ENCODE measurements around the gene EIF5A.
A peak's percentile ranks its signal among the peaks of the same experiment; 100 is the strongest.
"Not testable (repeated sequence)": the region's sequence is repeated elsewhere in the genome, so short reads cannot be mapped to it uniquely, and the experiment has no call there.

EIF5A gene

GRCh38 chr17:7328840-7329373, 21.5 kb downstream of the EIF5A start, which contains the start of gene NEURL4:
TSS of gene NEURL4 (minus strand) at chr17:7329335. CDS start at chr17:7329312, 23 bp downstream.
- DNase-seq (ENCODE audit: low read depth, low spot score): no peak
- peak within 1 kb of the TSS; percentile 76 for H3K27ac ChIP-seq

GRCh38 chr17:7329374-7329996, 22.1 kb downstream of the EIF5A start:
- DNase-seq (ENCODE audit: low read depth, low spot score): peak; percentile 97
- H3K27ac ChIP-seq: peak overlapping the region; percentile 76

- no peak for DNase-seq (ENCODE audit: low read depth, low spot score)
These were observed 22.7 kb downstream of the EIF5A start for GRCh38 chr17:7329997-7330637.

GRCh38 chr17:7330638-7331015, 23.2 kb downstream of the EIF5A start:
- H3K27ac ChIP-seq: no peak overlapping the region
- no peak for DNase-seq (ENCODE audit: low read depth, low spot score)

More at GRCh38 chr17:7329997-7330637, 22.7 kb downstream of the EIF5A start:
- H3K27ac ChIP-seq: peak overlapping the region; percentile 76

- H3K27ac ChIP-seq: no peak overlapping the region
These were observed 24.7 kb downstream of the EIF5A start for GRCh38 chr17:7332111-7332510.

GRCh38 chr17:7332600-7333069, 25.2 kb downstream of the EIF5A start:
- DNase-seq (ENCODE audit: low read depth, low spot score); H3K27ac ChIP-seq: not testable (repeated sequence)

More at GRCh38 chr17:7332111-7332510, 24.7 kb downstream of the EIF5A start:
- DNase-seq (ENCODE audit: low read depth, low spot score): no peak

GRCh38 chr17:7334938-7335538, 27.6 kb downstream of the EIF5A start:
- no peak overlapping the region for H3K27ac ChIP-seq
- no peak for DNase-seq (ENCODE audit: low read depth, low spot score)

GRCh38 chr17:7335765-7336164, 28.3 kb downstream of the EIF5A start:
- DNase-seq (ENCODE audit: low read depth, low spot score); H3K27ac ChIP-seq: not testable (repeated sequence)

- no peak within 1 kb of the TSS for H3K27ac ChIP-seq
- DNase-seq (ENCODE audit: low read depth, low spot score): no peak
These were observed 29.1 kb downstream of the EIF5A start, which contains the start of gene ACAP1 for GRCh38 chr17:7336240-7337175. TSS of gene ACAP1 (plus strand) at chr17:7336529. CDS start at chr17:7336735, 206 bp downstream.

GRCh38 chr17:7337600-7337999, 30.2 kb downstream of the EIF5A start:
- not testable (repeated sequence) for H3K27ac ChIP-seq; DNase-seq (ENCODE audit: low read depth, low spot score)

- DNase-seq (ENCODE audit: low read depth, low spot score): no peak
- no peak overlapping the region for H3K27ac ChIP-seq
These were observed 32.8 kb downstream of the EIF5A start for GRCh38 chr17:7340179-7340578.

- no peak for DNase-seq (ENCODE audit: low read depth, low spot score)
- no peak overlapping the region for H3K27ac ChIP-seq
These were observed 34.4 kb downstream of the EIF5A start for GRCh38 chr17:7341842-7342241.

GRCh38 chr17:7343250-7343649, 35.8 kb downstream of the EIF5A start:
- DNase-seq (ENCODE audit: low read depth, low spot score): no peak
- H3K27ac ChIP-seq: no peak overlapping the region

GRCh38 chr17:7346761-7347614, 39.6 kb downstream of the EIF5A start:
- DNase-seq (ENCODE audit: low read depth, low spot score): no peak
- no peak overlapping the region for H3K27ac ChIP-seq

GRCh38 chr17:7347630-7348477, 40.4 kb downstream of the EIF5A start:
- no peak overlapping the region for H3K27ac ChIP-seq
- DNase-seq (ENCODE audit: low read depth, low spot score): no peak

GRCh38 chr17:7348478-7349242, 41.2 kb downstream of the EIF5A start:
- no peak overlapping the region for H3K27ac ChIP-seq
- DNase-seq (ENCODE audit: low read depth, low spot score): no peak

Data from epithelial cell of prostate (primary cell).